Stimulated activated CD8-positive, alpha-beta memory T cell treated with anti-CD3 and anti-CD28 coated beads, Interleukin-7, amount 100 ng/mL, for 4 hours (primary cell): Measurements from ENCODE around the gene DPP9.
"Not testable (repeated sequence)": the region's sequence is repeated elsewhere in the genome, so short reads cannot be mapped to it uniquely, and the experiment has no call there.

Source experiments
- DNase-seq, 2 donors: peaks; one replicate each; pipeline ENCODE4 v3.0.0-alpha.2; 2020; ENCODE audit warnings: low read depth in 2 of 2

Gene DPP9

GRCh38 chr19:4723595-4724514 is at the start of gene DPP9:
Gene DPP9 (minus strand): TSS chr19:4723842. CDS start chr19:4719906, 3,936 bp downstream.
- DNase-seq = peak; percentile 95 to 97

GRCh38 chr19:4773047-4773640 is 49.5 kb upstream of the DPP9 start:
- DNase-seq = no peak

GRCh38 chr19:4772566-4772965 is 48.9 kb upstream of the DPP9 start:
- no peak for DNase-seq

GRCh38 chr19:4768934-4769777 is 45.5 kb upstream of the DPP9 start:
- peak; percentile 48 to 52 for DNase-seq

GRCh38 chr19:4764393-4764660 is 40.7 kb upstream of the DPP9 start:
- no peak for DNase-seq

GRCh38 chr19:4763021-4763420 is 39.4 kb upstream of the DPP9 start:
- DNase-seq = no peak

GRCh38 chr19:4760285-4760650 is 36.6 kb upstream of the DPP9 start:
- DNase-seq = no peak

- DNase-seq = peak; percentile 14 to 51
These were observed 36.0 kb upstream of the DPP9 start for GRCh38 chr19:4759388-4760284.

- DNase-seq = no peak
These were observed 35.0 kb upstream of the DPP9 start for GRCh38 chr19:4758659-4759058.

- DNase-seq = no peak
These were observed 34.4 kb upstream of the DPP9 start for GRCh38 chr19:4758082-4758481.

- no peak for DNase-seq
These were observed 31.8 kb upstream of the DPP9 start for GRCh38 chr19:4755459-4755858.

GRCh38 chr19:4754248-4754647 is 30.6 kb upstream of the DPP9 start:
- DNase-seq = no peak

- no peak for DNase-seq
These were observed 26.4 kb upstream of the DPP9 start for GRCh38 chr19:4749870-4750590.

- DNase-seq = no peak
These were observed 24.9 kb upstream of the DPP9 start for GRCh38 chr19:4748589-4748988.

GRCh38 chr19:4748185-4748584 is 24.5 kb upstream of the DPP9 start:
- no peak for DNase-seq

GRCh38 chr19:4745986-4746385 is 22.3 kb upstream of the DPP9 start:
- DNase-seq = no peak

GRCh38 chr19:4745175-4745574 is 21.5 kb upstream of the DPP9 start:
- not testable (repeated sequence) for DNase-seq

- DNase-seq = no peak
These were observed 21.0 kb upstream of the DPP9 start for GRCh38 chr19:4744451-4745174.

- no peak for DNase-seq
These were observed 19.3 kb upstream of the DPP9 start for GRCh38 chr19:4742723-4743646.
